Measurements from ENCODE around the gene SLC16A2.

SLC16A2 gene

DNA sequence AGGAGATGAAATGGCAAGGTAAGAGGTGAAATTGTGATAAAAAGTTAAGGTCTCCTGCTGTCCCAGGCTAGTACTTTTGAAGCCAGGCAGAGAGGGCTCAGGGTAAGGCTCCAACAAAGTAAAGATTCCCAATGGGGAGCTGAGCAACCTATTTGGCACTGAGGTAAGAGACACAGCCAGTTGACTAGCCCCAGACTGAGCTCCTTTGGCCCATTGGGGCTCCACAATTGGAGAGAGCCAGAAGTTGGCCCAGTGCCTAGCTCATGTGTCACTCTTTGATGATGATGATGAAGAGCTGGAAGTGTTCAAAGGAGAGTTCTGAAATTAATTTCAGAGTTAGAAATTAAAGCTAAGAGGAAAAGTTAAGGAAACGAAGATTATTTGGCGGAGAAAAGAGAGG, 98.6 kb downstream of the SLC16A2 start:
- no peak for TF ChIP-seq CTCF (IDR thresholded peaks at IDR 0.05; ENCODE audit: low read depth, low read length, missing control alignments)
- no peak overlapping the region for H3K4me3 ChIP-seq (ENCODE audit: low read depth, low read length)
- no peaks in the 10 kb centered on the region for H3K27me3 ChIP-seq (replicated peaks)
- no peak overlapping the region for H3K27ac ChIP-seq
- H3K36me3 ChIP-seq (replicated peaks) = no peaks in the 10 kb centered on the region
- in situ Hi-C loops (cut with HindIII; ENCODE audit: low pct_ligation_motif_present, low sequenced_read_pairs) = no loop called here
- DNase-seq = no peak

DNA sequence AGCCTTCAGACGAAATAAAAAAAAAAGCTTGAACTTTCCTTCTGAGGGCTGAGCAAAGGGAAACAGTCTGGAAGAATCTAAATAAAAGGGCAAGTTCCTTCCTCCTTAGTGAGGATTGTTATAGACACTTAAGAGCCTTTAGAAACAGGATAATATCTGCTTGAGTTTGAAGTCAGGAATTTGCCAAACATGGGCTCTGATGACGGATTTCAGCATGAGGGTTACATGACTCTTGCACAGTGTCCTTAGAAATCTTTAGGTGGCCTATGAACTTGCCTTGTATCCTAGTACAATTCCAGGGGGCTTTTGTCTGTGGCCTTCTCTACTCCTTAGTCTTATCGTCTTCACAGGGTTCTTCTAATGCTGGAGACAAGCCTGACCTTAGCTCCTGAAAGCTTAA, 99.0 kb downstream of the SLC16A2 start:
- TF ChIP-seq CTCF (IDR thresholded peaks at IDR 0.05; ENCODE audit: low read depth, low read length, missing control alignments) = no peak
- in situ Hi-C loops (cut with HindIII; ENCODE audit: low pct_ligation_motif_present, low sequenced_read_pairs) = no loop called here

DNA sequence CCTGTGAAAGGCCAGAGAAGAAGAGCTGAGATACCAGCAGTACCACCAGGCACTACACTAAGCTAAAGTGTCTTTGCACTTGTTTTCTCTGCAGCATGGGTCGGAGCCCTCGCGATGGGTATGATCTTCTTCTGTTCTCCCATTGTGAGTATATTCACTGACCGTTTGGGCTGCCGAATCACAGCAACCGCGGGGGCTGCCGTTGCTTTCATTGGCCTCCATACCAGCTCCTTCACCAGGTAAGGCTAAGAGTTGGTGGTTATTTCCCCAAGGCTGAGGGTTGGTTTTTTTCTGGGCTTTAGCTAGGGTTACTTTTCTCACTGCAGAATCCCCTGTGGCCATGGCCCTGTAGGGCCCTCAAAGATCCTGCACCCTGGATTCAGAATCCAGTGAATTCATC, 99.6 kb downstream of the SLC16A2 start:
- H3K27me3 ChIP-seq (replicated peaks) = no peaks in the 10 kb centered on the region
- no peak for TF ChIP-seq CTCF (IDR thresholded peaks at IDR 0.05; ENCODE audit: low read depth, low read length, missing control alignments)
- DNase-seq = no peak
- no peak overlapping the region for H3K4me3 ChIP-seq (ENCODE audit: low read depth, low read length)
- H3K36me3 ChIP-seq (replicated peaks) = no peaks in the 10 kb centered on the region
- H3K27ac ChIP-seq = no peak overlapping the region
- in situ Hi-C loops (cut with HindIII; ENCODE audit: low pct_ligation_motif_present, low sequenced_read_pairs) = no loop called here

More for the DNA sequence above, 99.0 kb downstream of the SLC16A2 start:
- DNase-seq = no peak
- Histone ChIP-seq H3K27me3 (replicated peaks) (no peaks in the 10 kb centered on the region), H3K36me3 (replicated peaks) (no peaks in the 10 kb centered on the region), H3K4me3 (ENCODE audit: low read depth, low read length) (no peak overlapping the region), H3K27ac (no peak overlapping the region)

GRCh38 chrX:74521961-74522751, 100.9 kb downstream of the SLC16A2 start:
- H3K36me3 ChIP-seq (replicated peaks) = no peaks in the 10 kb centered on the region
- H3K4me3 ChIP-seq (ENCODE audit: low read depth, low read length) = no peak overlapping the region
- no peaks in the 10 kb centered on the region for H3K27me3 ChIP-seq (replicated peaks)
- H3K27ac ChIP-seq = no peak overlapping the region
- no peak for DNase-seq
- in situ Hi-C loops (cut with HindIII; ENCODE audit: low pct_ligation_motif_present, low sequenced_read_pairs) = no loop called here
- no peak for TF ChIP-seq CTCF (IDR thresholded peaks at IDR 0.05; ENCODE audit: low read depth, low read length, missing control alignments)

DNA sequence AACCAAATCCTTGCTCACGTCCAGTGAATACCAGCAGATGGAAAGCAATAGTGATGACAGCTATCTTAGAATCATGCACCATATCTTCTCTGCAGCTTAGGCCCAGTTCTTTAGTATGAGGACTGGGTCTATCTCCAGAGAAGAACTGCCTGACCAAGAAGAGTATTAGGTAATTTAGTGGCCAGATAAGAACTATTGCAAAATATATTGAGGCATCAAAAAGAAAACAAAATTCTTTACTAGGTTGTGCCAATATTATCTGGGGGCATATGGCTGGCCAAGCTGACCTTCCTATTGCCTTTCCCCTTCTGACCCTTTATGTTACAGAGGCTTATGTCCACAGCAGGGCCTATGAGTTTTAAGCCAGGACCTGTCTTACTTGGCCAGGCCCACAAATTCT, 101.9 kb downstream of the SLC16A2 start:
- in situ Hi-C loops (cut with HindIII; ENCODE audit: low pct_ligation_motif_present, low sequenced_read_pairs) = no loop called here
- DNase-seq = no peak
- TF ChIP-seq CTCF (IDR thresholded peaks at IDR 0.05; ENCODE audit: low read depth, low read length, missing control alignments) = no peak
- H3K27me3 ChIP-seq (replicated peaks) = no peaks in the 10 kb centered on the region
- no peak overlapping the region for H3K4me3 ChIP-seq (ENCODE audit: low read depth, low read length)
- H3K27ac ChIP-seq = no peak overlapping the region
- no peaks in the 10 kb centered on the region for H3K36me3 ChIP-seq (replicated peaks)
